ENCODE data around the gene KRTAP19-7. TPM values are rescaled to one million over a fixed set of nuclear protein-coding genes. Genes with fewer than 3 reads are reported as not detected.

Gene KRTAP19-7
- total RNA-seq, 1 donor from 2014 or later: not detected

DNA sequence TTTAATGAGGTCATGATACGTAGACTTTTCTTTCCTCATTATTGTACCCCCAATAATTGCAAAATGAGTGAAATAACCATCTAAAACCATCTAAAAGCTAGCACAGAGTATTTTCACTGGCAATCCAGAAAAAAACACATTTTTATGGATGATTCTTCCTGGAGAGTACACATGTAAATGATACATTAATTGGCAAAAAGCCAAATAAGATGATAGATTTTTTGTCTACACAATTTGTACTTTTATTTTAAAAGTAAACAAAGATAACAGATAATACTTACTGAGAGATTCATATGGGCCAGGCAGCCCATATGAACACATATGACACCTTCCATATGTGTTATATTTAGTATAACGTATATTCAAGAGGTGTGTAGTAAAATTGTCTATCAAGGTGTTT lies 2.5 kb upstream of the KRTAP19-7 start:
- H3K27me3 ChIP-seq (ENCODE audit: low read depth): no peaks in the 10 kb centered on the region
- H3K27ac ChIP-seq: no peak overlapping the region
- no peaks in the 10 kb centered on the region for H3K36me3 ChIP-seq
- no peaks in the 10 kb centered on the region for H3K4me1 ChIP-seq
- H3K4me3 ChIP-seq: no peak overlapping the region
- ATAC-seq (no peak), DNase-seq (no peak)
- H3K9me3 ChIP-seq: no peaks in the 10 kb centered on the region
- TF ChIP-seq, protein P1, sequence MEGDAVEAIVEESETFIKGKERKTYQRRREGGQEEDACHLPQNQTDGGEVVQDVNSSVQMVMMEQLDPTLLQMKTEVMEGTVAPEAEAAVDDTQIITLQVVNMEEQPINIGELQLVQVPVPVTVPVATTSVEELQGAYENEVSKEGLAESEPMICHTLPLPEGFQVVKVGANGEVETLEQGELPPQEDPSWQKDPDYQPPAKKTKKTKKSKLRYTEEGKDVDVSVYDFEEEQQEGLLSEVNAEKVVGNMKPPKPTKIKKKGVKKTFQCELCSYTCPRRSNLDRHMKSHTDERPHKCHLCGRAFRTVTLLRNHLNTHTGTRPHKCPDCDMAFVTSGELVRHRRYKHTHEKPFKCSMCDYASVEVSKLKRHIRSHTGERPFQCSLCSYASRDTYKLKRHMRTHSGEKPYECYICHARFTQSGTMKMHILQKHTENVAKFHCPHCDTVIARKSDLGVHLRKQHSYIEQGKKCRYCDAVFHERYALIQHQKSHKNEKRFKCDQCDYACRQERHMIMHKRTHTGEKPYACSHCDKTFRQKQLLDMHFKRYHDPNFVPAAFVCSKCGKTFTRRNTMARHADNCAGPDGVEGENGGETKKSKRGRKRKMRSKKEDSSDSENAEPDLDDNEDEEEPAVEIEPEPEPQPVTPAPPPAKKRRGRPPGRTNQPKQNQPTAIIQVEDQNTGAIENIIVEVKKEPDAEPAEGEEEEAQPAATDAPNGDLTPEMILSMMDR (IDR thresholded peaks at IDR 0.05): no peak
- intact Hi-C loops (cut with DNase I): no loop called here

DNA sequence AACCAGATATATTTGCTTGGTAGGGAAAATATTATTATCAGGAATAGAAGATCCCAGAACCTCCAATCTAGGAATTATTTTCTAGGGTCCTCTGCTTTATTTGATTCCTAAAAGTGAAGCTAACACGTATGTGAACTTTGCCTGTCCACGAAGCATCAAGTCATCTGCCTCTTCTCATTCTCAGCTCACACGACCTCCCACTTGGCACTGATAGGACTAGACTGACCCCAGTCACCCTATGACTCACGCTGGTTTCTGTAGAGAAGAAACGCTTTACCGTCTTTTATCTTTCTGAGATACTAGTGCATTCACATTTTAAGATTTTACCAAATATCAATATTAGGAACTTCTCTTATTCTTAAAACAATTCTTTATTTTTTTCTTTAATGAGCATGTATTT lies 2.0 kb upstream of the KRTAP19-7 start:
- Histone ChIP-seq H3K4me1 (no peaks in the 10 kb centered on the region), H3K36me3 (no peaks in the 10 kb centered on the region), H3K4me3 (no peak overlapping the region), H3K27me3 (ENCODE audit: low read depth) (no peaks in the 10 kb centered on the region), H3K27ac (no peak overlapping the region), H3K9me3 (no peaks in the 10 kb centered on the region)
- intact Hi-C loops (cut with DNase I): no loop called here
- TF ChIP-seq, protein P1 (IDR thresholded peaks at IDR 0.05): no peak
- DNase-seq: no peak
- no peak for ATAC-seq

DNA sequence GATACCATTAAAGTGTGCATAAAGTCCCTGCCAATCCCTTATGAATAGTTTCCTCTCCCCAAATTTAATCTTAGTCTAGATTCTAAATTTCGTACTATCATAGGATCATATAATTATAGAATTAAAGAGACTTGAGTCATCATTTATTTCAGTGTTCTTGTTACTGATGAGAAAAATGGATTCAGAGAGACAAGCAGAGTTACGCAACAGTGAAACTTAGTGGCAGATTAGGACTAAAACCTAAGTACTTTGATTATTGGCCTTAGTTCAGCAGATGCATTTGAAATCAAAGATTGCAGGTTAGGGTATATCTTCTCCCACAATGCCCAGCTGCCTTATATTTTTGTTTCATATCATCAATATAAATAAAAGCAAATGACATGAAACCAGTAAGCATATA lies 843 bp upstream of the KRTAP19-7 start:
- no peak overlapping the region for H3K27ac ChIP-seq
- H3K4me1 ChIP-seq: no peaks in the 10 kb centered on the region
- H3K4me3 ChIP-seq: no peak overlapping the region
- H3K36me3 ChIP-seq: no peaks in the 10 kb centered on the region
- ATAC-seq (no peak), DNase-seq (no peak)
- intact Hi-C loops (cut with DNase I): no loop called here
- TF ChIP-seq, protein P1 (IDR thresholded peaks at IDR 0.05): no peak
- H3K9me3 ChIP-seq: no peaks in the 10 kb centered on the region
- no peaks in the 10 kb centered on the region for H3K27me3 ChIP-seq (ENCODE audit: low read depth)

DNA sequence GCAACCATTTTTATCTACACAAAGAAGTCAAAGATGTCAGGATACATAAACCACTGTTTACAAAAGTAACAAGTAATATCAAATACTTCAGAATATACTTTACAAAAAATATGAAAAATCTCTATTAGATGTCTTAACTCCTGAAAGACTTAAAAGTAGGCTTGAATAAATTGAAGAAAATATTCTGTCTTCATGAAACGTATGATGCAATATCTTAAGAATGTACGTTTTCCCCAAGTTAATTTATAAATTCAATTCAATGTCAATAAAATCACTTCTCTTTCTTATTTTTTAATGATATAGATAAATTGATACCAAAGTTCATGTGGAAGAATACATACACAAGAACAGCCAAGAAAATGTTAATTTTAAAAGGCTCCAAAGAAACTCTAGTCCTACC lies 6.0 kb downstream of the KRTAP19-7 start:
- TF ChIP-seq, protein P1 (IDR thresholded peaks at IDR 0.05): no peak
- no peaks in the 10 kb centered on the region for H3K4me1 ChIP-seq
- no peak overlapping the region for H3K27ac ChIP-seq
- no peak overlapping the region for H3K4me3 ChIP-seq
- ATAC-seq (no peak), DNase-seq (no peak)
- H3K36me3 ChIP-seq: no peaks in the 10 kb centered on the region
- no peaks in the 10 kb centered on the region for H3K9me3 ChIP-seq
- intact Hi-C loops (cut with DNase I): no loop called here
- H3K27me3 ChIP-seq (ENCODE audit: low read depth): no peaks in the 10 kb centered on the region

DNA sequence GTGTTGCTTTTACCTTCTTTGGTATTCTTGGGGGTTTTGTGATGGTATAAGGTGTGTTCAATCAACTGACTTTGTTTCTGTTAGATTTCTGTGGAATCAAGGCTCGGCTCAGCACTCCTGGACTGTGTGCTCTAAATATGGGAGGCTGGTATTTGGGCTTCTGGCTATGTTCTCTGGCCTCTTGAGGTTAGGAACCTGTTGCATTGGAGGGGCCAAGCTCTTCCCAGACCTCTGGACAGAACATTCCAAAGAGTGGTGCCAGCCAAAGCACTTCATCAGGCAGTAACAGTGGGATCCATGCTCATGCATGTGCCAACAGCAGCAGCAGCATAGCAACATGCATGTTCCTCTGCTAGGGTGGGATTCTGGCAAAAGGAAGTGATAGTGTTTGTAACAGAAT lies 8.3 kb downstream of the KRTAP19-7 start:
- no peak overlapping the region for H3K27ac ChIP-seq
- intact Hi-C loops (cut with DNase I): no loop called here
- no peaks in the 10 kb centered on the region for H3K9me3 ChIP-seq
- H3K36me3 ChIP-seq: no peaks in the 10 kb centered on the region
- DNase-seq (no peak), ATAC-seq (no peak)
- H3K4me3 ChIP-seq: no peak overlapping the region
- no peaks in the 10 kb centered on the region for H3K27me3 ChIP-seq (ENCODE audit: low read depth)
- no peaks in the 10 kb centered on the region for H3K4me1 ChIP-seq
- TF ChIP-seq, protein P1 (IDR thresholded peaks at IDR 0.05): no peak

DNA sequence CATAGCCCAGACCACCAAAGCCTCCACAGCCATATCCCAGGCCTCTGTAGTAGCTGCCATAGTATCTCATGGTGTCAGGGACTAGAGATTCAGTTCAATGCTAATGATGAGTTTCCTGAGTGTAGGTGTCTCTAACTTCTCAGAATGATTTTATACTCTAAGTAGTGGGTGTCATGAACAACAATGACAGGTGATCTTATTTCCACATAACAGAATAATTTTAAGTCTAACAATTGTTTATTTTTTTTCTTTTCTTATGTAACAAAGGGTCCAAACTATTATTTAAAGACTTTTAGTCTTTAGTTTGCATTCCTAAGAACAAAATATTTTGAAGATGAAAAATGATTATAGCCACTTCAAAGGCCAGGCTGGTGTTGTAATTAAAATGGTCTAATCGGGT lies 19.4 kb downstream of the KRTAP19-7 start, which contains the start of gene KRTAP19-6:
KRTAP19-6 (minus strand) TSS at position 101 of the 400 bp plus-strand sequence; CDS start at position 70, 31 bp downstream.
- TF ChIP-seq, protein P1 (IDR thresholded peaks at IDR 0.05): no peak
- no peaks in the 10 kb centered on the region for H3K27me3 ChIP-seq (ENCODE audit: low read depth)
- DNase-seq (no peak), ATAC-seq (no peak)
- H3K36me3 ChIP-seq: no peaks in the 10 kb centered on the region
- no peak within 1 kb of the TSS for H3K4me3 ChIP-seq
- no peaks in the 10 kb centered on the region for H3K9me3 ChIP-seq
- H3K4me1 ChIP-seq: no peaks in the 10 kb centered on the region
- intact Hi-C loops (cut with DNase I): no loop called here
- H3K27ac ChIP-seq: no peak within 1 kb of the TSS
